Measurements from ENCODE around the gene NACC1.

GRCh38 chr19:13118424-13119193 lies 545 bp downstream of the NACC1 start:
- TF ChIP-seq ZNF274 (IDR thresholded peaks at IDR 0.05; ENCODE audit: low read depth, low read length) (no peak), YY1 (IDR thresholded peaks at IDR 0.05; ENCODE audit: insufficient read depth, insufficient read length) (no peak), SUZ12 (IDR thresholded peaks at IDR 0.05; ENCODE audit: extremely low read depth, insufficient read depth, insufficient read length) (no peak)
